GM21528 (cell line): ENCODE results near the gene ZNF540.
"Not testable (repeated sequence)": the region's sequence is repeated elsewhere in the genome, so short reads cannot be mapped to it uniquely, and the experiment has no call there.

ENCODE experiments used
- ATAC-seq: cut with Tn5 transposase; IDR thresholded peaks from one replicate; pipeline ENCODE4 v1.9.1; 2021; ENCODE audit warnings: mild to moderate bottlenecking, moderate library complexity; ENCODE audit not compliant: unreplicated experiment, low FRiP score

Gene ZNF540

DNA sequence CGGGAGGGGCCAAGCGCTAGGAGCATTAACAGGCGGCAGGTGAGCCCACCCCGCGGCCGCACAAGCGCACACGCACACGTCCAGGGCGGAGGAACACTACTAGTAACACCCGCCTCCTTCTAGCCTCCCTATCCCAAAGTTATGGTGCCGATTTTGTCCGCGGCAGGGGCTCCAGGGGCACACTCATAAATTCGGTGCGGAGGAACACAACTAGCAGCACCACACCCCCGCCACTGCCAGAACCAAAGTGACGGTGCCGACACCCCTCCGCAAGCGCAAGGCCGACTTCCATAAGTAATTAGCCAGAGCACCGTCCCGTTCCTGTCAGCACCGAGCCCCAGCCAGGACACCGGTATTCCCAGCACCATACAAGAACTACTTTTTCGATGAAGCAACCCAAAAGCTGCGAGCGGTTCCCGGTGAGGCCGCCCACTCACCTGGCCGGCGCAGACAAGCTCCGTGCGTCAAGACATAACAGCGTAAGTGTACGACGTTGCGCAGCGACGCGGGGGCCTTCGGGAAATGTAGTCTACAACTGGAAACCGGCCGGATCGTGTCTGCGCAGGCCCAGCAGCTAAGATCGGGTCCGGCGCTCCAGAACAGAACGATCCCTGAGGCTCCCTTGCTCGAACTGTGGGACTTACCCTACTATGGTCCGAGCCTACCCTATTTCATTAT, at the start of gene ZNF540, which contains the start of gene ZNF571:
TSS of gene ZNF540 (plus strand) at position 573 of the 678 bp plus-strand sequence. CDS start 3,572 bp downstream, outside the sequence.
TSS of gene ZNF571 (minus strand) at position 489 of the 678 bp plus-strand sequence. CDS start 8,116 bp downstream, outside the sequence.
- peak; percentile 94 for ATAC-seq

DNA sequence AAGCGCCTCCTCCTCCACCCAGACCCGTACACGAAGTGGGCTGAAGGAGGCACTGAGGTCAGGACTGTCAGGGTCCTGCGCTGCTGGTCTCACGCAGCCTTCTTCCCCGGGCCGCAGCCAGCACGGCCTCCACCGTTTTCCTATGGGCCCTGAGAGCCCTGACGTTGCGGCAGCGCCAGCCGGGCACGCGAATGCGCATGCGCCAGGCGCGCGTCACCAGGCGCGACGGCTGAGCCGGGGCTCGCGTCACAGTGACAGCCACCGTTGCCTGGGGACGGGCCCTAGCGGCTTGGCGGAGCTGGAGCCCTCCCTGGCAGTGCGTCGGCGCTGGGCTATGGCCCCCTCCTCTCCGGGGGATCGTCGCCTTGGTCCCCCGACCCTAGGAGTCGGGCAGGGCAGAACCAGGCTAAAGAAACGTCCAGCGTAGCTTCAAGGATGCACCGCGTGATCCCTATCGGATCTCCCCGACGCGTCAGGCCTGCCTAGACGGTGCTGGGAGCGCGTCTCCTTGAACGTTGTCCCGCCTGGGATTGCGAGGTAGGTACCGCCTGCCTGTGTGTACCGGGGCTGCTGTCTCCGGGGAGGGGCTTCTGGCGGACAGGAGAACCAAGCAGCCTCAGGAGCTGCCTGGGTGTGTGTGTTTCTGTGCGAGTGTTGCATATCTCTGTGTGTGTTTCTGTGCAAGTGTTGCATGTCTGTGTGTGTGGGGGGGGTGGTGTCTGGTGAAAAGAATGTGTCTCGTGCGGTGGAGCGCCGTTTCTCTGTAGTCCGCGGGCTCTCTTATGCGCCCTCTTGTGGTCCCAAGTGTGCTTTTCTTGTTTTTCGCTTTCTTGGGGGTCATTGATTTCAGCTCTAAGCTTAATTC, 43.3 kb upstream of the ZNF540 start:
- no peak for ATAC-seq

DNA sequence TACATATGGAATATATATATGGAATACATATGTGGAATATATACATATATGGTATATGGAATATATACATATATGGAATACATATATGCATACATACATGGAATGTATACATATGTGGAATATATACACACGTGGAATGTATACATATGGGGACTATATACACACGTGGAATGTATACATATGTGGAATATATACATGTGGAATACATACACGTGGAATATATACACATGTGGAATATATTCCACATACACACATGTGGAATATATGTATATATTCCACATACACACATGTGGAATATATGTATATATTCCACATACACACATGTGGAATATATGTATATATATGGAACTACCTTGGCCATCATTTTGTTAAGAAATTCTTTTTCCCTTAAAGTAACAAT, 31.2 kb upstream of the ZNF540 start:
- no peak for ATAC-seq

DNA sequence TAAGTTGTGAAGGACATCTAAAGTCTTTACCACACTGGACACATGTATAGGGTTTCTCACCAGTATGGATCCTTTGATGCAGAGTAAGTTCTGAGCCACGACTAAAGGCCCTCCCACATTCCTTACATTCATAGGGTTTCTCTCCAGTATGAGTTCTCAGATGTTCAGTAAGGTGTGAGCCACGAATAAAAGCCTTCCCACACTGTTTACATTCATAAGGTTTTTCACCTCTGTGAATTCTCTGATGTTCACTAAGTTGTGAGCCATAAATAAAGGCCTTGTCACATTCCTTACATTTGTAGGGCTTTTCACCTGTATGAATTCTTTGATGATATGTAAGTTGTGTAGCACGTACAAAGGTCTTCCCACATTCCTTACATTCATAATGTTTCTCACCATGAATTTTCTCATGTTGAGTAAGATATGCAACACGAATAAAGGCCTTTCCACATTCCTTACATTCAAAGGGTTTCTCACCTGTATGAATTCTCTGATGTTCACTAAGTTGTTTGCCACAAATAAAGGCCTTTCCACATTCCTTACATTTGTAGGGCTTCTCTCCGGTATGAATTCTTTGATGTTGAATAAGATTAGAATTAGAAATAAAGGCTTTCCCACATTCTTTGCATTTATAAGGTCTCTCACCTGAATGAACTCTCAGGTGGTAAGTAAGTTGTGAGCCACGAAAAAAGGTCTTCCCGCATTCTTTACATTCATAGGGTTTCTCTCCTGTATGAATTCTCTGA, 29.9 kb upstream of the ZNF540 start:
- no peak for ATAC-seq

DNA sequence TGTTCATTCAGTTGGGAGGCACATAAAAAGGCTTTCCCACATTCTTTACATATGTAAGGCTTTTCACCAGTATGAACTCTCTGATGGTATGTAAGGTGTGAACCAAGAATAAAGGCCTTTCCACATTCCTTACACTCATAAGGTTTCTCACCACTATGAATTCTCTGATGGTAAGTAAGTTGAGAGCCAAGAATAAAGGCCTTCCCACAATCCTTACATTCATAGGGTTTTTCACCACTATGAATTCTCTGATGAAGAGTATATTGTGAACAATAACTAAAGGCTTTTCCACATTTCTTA, 29.4 kb upstream of the ZNF540 start:
- ATAC-seq, result no peak

DNA sequence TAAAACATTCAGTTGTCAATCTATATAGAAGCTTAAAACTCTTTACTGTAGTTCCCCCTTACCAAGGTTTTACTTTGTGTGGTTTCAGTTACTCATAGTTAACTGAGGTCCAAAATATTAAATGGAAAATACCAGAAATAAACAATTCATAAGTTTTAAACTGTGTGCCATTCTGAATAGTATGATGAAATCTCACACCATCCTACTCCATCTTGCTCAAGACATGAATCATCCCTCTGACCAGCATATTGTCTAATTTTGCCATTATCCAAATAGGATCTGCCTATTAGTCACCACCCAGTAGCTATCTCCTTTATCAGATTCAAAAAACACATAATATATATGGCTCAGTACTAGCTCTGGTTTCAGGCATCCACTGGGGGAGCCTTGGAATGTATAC, 22.5 kb upstream of the ZNF540 start:
- ATAC-seq, result no peak

DNA sequence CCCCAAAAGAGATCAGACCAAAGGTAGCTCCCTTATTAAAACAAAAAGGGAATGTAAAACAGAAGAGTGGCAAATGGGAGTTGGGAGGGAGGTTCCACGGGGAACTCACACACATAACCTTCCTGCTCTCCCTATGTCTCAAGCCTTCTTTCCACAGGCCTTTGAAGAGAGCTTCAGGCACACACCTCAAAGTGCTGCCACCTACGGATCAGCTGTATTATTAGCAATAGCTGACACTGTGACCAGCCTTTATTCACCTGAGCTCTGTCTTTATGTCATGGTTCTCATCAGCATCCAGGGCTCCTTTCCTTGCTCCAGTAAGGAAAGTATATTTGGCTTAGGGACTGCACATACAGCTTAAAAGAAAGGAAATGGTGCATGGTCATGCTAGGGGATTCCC, 11.3 kb upstream of the ZNF540 start:
- no peak for ATAC-seq

DNA sequence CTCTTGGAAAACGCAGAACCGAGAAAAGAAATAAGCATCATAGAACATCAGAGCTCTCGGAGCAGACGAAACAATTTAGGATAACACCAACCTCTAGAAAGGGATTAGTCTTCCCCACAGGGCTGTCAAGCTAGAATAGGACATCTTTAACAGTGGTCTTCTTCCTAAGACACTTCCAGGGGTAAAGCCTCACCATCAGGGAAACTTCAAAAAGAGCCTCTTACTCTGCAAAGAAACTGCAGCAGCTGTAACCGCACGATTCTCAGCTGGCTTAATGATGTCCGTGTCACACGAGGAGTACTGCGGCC, 726 bp upstream of the ZNF540 start:
- no peak for ATAC-seq

DNA sequence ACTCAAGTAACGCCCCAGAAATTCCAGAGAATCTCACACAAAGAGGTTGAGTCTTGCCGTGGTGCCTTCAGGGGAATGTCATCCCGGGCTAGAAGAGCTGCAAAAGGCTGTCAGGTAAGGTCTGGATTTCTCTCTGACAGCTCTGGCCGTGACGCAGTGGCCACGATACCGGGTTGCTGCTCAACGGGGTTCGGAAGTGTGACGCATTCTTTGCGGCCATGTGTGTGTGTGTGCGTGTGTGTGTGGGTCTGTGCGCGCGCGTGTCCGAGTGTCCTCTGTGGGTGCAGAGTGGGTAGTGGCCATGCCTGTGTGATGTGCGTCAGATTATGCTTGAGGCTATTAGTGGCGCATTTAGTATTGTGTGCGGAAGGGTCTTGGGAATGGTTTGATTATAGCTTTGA, 306 bp downstream of the ZNF540 start:
- peak; percentile 37 for ATAC-seq

DNA sequence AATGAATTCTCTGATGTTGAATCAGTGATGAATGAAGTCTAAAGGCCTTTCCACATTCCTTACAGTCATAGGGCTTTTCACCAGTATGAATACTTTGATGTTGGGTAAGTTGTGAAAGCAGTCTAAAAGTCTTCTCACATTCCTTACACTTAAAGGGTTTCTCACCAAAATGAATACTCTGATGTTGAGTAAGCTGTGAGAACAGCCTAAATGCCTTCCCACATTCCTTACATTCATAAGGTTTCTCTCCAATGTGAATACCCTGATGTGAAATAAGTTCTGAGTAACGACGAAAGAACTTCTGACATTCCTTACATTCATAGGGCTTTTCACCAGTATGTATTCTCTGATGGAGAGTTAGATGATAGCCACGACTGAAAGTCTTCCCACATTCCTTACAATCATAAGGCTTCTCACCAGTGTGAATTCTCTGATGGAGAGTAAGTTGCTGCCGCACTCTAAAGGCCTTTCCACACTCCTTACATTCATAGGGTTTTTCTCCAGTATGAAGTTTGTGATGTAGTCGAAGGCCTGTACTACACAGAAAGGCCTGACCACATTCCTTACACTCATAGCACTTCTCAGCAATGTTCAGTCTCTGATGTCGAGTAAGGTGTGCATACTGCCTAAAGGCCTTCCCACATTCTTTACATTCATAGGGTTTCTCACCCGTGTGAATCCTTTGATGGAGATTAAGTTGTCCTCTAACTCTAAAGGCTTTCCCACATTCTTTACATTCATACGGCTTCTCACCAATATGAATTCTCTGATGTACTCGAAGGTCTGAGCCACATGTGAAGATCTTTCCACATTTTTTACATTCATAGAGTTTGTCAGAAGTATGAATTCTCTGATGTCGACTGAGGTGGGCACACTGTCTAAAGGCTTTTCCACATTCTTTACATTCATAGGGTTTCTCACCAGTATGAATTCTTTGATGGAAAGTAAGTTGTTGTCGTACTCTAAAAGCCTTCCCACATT, 40.7 kb downstream of the ZNF540 start:
- ATAC-seq, result no peak

DNA sequence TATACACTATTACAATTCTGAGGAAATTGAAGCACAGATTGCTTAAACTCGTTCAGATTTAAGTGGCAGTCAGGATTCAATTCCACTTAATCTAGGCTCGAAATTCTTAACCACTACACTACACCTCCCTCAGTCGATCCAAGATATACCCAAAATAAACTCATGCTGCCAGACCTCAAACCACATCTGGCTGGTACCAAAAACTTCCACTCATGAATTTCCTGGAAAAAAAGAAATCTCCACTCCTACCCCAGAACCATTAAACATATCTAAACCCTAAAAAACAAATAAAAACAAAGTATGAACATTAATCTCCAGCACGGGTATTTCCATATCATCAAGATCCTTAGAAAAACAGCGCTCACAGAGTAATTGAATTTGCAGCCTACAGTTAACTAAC, 59.4 kb downstream of the ZNF540 start:
- ATAC-seq, result no peak

DNA sequence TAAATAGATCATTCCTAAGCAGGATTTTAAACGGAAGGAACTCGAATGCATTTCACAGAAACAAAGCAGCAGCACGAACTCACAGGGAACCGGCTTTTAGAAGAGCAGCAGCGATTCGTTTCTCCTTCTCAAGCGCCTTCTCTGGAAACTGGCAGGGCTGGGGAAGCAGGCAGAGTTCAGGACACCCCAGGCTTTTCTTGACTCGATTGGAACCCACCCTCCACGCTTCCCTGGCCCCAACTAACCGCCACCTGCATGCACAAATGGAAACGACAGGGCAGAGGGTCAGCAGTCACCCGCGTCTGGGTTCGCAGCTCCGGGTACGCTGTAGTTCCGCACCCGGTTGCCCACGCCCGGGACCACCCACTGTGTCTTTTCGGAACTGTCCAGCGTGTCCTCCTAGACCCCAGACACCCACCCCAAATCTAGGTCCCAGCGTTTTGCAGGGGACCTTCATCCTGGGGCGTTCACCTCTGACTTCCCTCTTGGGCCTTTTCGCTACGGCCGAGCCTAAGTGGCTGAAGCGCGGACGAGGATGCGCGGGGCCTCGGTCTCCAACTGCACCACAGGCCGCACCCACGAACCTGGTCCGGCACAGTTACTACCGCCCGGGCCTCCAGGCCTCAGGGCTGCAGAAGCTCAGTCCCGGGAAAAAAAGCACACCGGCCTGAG, 60.1 kb downstream of the ZNF540 start:
- peak; percentile 49 for ATAC-seq

DNA sequence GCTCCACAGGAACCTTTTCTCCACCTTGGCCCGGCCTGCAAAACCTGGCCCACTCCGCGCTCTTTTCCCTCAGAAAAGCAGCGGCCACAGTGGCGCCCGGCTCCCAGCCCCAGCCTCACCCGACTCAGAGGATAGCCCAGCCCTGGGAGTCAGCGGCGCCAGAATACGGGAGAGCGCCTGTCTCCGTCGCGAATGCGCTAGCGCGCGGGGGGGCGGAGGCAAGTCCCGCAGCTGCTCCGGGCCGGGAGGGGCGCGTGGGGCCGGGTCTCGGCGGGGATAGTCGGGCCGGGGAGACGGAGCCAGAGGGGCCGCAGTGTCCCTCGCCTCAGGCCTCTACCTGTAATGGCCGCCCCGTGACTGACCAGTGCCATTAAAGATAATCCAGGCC, 60.6 kb downstream of the ZNF540 start, which contains the start of gene ZFP30:
TSS of gene ZFP30 (minus strand) at position 165 of the 388 bp plus-strand sequence. CDS start 7,643 bp downstream, outside the sequence.
- ATAC-seq, result peak; percentile 79

DNA sequence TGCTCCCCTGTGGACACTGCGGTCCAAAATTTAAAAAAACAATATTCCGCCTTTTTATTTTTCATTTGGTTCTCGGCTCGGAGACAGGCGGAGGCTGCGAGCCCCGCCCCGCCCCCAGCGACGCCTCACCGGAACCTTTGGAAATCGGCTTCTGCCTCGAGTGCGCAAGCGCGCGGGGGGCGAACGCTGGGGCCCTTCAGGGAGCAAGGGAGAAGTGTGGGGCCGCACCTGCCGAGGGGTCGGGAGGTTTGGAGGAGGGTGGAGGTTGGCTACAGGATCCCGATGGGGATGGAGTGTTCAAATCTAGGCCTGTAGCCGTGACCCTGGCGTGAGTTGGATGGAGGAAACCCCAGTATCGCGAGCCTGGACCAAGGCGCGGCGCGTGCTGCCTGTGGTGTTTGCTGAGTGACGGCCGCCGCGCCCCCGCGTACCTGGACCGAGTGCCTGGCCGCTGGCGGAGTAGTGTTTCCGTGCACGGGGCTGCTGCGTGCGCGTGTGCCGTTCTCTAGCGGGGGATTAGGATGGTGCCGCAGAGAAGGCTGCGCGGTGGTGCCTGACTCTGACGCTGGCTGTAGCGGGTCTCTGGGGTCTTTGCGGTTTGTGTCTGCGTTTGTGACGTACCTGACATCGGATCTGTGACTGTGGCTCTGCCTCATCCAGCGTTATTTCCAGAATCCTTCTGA, 61.2 kb downstream of the ZNF540 start:
- ATAC-seq, result peak; percentile 64

DNA sequence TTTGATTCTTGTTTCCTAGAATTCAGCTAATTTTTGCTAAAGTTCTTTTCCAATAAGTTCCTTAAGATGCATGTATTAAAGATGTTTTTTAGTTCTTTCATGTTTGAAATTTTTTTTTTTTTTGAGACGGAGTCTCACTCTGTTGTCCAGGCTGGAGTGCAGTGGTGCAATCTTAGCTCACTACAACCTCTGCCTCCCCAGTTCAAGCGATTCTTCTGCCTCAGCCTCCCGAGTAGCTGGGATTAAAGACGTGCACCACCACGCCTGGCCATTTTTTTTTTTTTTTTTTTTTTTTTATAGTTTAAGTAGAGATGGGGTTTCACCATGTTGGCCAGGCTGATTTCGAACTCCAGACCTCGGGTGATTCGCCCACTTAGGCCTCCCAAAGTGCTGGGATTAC, 62.5 kb downstream of the ZNF540 start:
- ATAC-seq, result not testable (repeated sequence)
